Hippocampal formation (tissue), 2 donors: ENCODE data around the gene CCDC33.

Experiments used
- DNase-seq, 2 donors: peaks; one replicate each; lab custom pipeline; 2025; lab: John Stamatoyannopoulos, UW

CCDC33 gene

GRCh38 chr15:74311734-74312444, 75.8 kb downstream of the CCDC33 start:
- DNase-seq, result no peak

- peak in 1 of 2 donors; percentile 3 for DNase-seq
Measured at GRCh38 chr15:74312445-74313007, 76.4 kb downstream of the CCDC33 start.

- no peak for DNase-seq
Measured at GRCh38 chr15:74313889-74314288, 77.8 kb downstream of the CCDC33 start.

GRCh38 chr15:74314795-74315438, 78.8 kb downstream of the CCDC33 start:
- DNase-seq, result no peak

GRCh38 chr15:74315626-74316025, 79.5 kb downstream of the CCDC33 start:
- no peak for DNase-seq

- no peak for DNase-seq
Measured at GRCh38 chr15:74316141-74316540, 80.0 kb downstream of the CCDC33 start.

- DNase-seq, result no peak
Measured at GRCh38 chr15:74317820-74318375, 81.8 kb downstream of the CCDC33 start.

GRCh38 chr15:74318376-74319137, 82.4 kb downstream of the CCDC33 start:
- DNase-seq, result no peak

- no peak for DNase-seq
Measured at GRCh38 chr15:74319138-74319460, 83.0 kb downstream of the CCDC33 start.

GRCh38 chr15:74319596-74320351, 83.6 kb downstream of the CCDC33 start:
- DNase-seq, result no peak

- DNase-seq, result no peak
Measured at GRCh38 chr15:74320352-74321247, 84.5 kb downstream of the CCDC33 start.

GRCh38 chr15:74322558-74323180, 86.5 kb downstream of the CCDC33 start:
- peak; percentile 22 to 32 for DNase-seq

- no peak for DNase-seq
Measured at GRCh38 chr15:74324714-74325113, 88.6 kb downstream of the CCDC33 start.

GRCh38 chr15:74326746-74327145, 90.6 kb downstream of the CCDC33 start:
- DNase-seq, result no peak

GRCh38 chr15:74327756-74328155, 91.6 kb downstream of the CCDC33 start:
- DNase-seq, result no peak

- no peak for DNase-seq
Measured at GRCh38 chr15:74328331-74329056, 92.4 kb downstream of the CCDC33 start.

- DNase-seq, result no peak
Measured at GRCh38 chr15:74330861-74331408, 94.8 kb downstream of the CCDC33 start.

- no peak for DNase-seq
Measured at GRCh38 chr15:74332011-74332410, 95.9 kb downstream of the CCDC33 start.

- no peak for DNase-seq
Measured at GRCh38 chr15:74332611-74333010, 96.5 kb downstream of the CCDC33 start.
